ENCODE results near the gene PAPOLB.

DNA sequence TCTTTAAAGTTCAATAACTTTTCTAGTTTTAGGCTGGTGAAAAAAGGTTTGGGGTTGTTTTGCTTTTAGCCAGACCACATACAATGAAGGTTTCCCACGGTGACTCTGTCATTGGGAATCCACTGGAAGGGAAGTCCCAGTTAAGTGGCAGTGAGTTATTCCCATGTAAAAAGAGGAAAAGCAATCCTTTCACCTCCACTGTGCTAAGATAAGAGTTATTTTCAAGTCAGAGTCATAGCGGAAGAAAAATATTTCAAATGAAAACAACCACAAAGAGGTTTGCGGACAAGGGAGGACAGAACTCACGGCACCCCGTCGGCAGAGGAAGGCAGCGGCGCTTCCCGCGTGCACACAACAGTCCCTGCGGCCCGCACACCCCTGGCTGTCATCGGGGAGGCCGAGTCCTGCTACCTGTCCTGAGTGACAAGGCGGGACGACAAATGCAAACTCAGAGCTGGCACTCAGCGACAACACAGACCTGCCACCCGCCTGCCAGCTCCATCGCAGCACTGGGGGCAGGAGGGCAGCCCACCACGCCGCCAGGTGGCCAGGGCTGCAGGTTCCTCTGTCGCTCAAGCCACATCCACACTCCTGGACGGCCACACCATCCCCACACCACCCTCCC lies 9.3 kb upstream of the PAPOLB start:
- no peak for TF ChIP-seq NFRKB (IDR thresholded peaks at IDR 0.05)
- no peak for TF ChIP-seq HDGF (IDR thresholded peaks at IDR 0.05; ENCODE audit: borderline replicate concordance)
- no peak for TF ChIP-seq BHLHE40 (IDR thresholded peaks at IDR 0.05; ENCODE audit: borderline replicate concordance)
- no peak for TF ChIP-seq FOXM1 (IDR thresholded peaks at IDR 0.05; ENCODE audit: borderline replicate concordance)
- no peak for TF ChIP-seq SUZ12 (IDR thresholded peaks at IDR 0.05)
- TF ChIP-seq PKNOX1 (IDR thresholded peaks at IDR 0.05), result no peak
- no peak for TF ChIP-seq TARDBP (IDR thresholded peaks at IDR 0.05)
- no peak for TF ChIP-seq SP1 (IDR thresholded peaks at IDR 0.05)
- no peak for TF ChIP-seq ELF4 (IDR thresholded peaks at IDR 0.05)
- no peak for TF ChIP-seq ZNF384 (IDR thresholded peaks at IDR 0.05)
- no peak for TF ChIP-seq FOXK2 (IDR thresholded peaks at IDR 0.05)
- no peak for TF ChIP-seq LEF1 (IDR thresholded peaks at IDR 0.05; ENCODE audit: borderline replicate concordance)
- TF ChIP-seq FOXA1 (IDR thresholded peaks at IDR 0.05), result no peak
